Activated naive CD4-positive, alpha-beta T cell treated with anti-CD3 and anti-CD28 coated beads, Interleukin-2, amount 50 U/mL, for 16 hours (primary cell): Measurements from ENCODE around the gene GDI1.
"Not testable (repeated sequence)": the region's sequence is repeated elsewhere in the genome, so short reads cannot be mapped to it uniquely, and the experiment has no call there.

ENCODE experiments used
- DNase-seq: peaks from one replicate; pipeline ENCODE4 v3.0.0-alpha.2; 2020

The GDI1 gene

GRCh38 chrX:154436983-154437752 lies at the start of gene GDI1:
TSS of gene GDI1 (plus strand) at chrX:154437154. CDS start at chrX:154437255, 101 bp downstream.
- DNase-seq: peak; percentile 56

- DNase-seq: not testable (repeated sequence)
These were observed 48.9 kb upstream of the GDI1 start for GRCh38 chrX:154388094-154388493.

- not testable (repeated sequence) for DNase-seq
These were observed 48.3 kb upstream of the GDI1 start for GRCh38 chrX:154388649-154389048.

GRCh38 chrX:154389812-154390747 lies 46.9 kb upstream of the GDI1 start:
- not testable (repeated sequence) for DNase-seq

- not testable (repeated sequence) for DNase-seq
These were observed 40.6 kb upstream of the GDI1 start for GRCh38 chrX:154396363-154396762.

GRCh38 chrX:154396973-154397887 lies 39.7 kb upstream of the GDI1 start:
- peak; percentile 70 for DNase-seq

- peak; percentile 88 for DNase-seq
These were observed 38.9 kb upstream of the GDI1 start, which contains the start of gene RPL10 for GRCh38 chrX:154397888-154398667. TSS of gene RPL10 (plus strand) at chrX:154398377. CDS start at chrX:154398520, 143 bp downstream.

GRCh38 chrX:154398668-154399526 lies 38.1 kb upstream of the GDI1 start:
- DNase-seq: peak; percentile 81

GRCh38 chrX:154399527-154400368 lies 37.2 kb upstream of the GDI1 start:
- peak; percentile 30 for DNase-seq

GRCh38 chrX:154400369-154400817 lies 36.6 kb upstream of the GDI1 start:
- not testable (repeated sequence) for DNase-seq

- peak; percentile 33 for DNase-seq
These were observed 35.7 kb upstream of the GDI1 start for GRCh38 chrX:154401045-154401799.

- DNase-seq: no peak
These were observed 34.9 kb upstream of the GDI1 start for GRCh38 chrX:154401918-154402621.

GRCh38 chrX:154402622-154403127 lies 34.3 kb upstream of the GDI1 start:
- no peak for DNase-seq

- DNase-seq: no peak
These were observed 33.8 kb upstream of the GDI1 start for GRCh38 chrX:154403192-154403591.

- no peak for DNase-seq
These were observed 33.1 kb upstream of the GDI1 start for GRCh38 chrX:154403858-154404257.

- DNase-seq: no peak
These were observed 32.2 kb upstream of the GDI1 start for GRCh38 chrX:154404625-154405192.

- DNase-seq: no peak
These were observed 28.2 kb upstream of the GDI1 start for GRCh38 chrX:154408659-154409221.
